Calu3 (cell line): ENCODE results near the gene FBXO2. TPM values are rescaled to one million over a fixed set of nuclear protein-coding genes. Genes with fewer than 3 reads are reported as not detected.
A peak's percentile ranks its signal among the peaks of the same experiment; 100 is the strongest.

ENCODE experiments used
- BruUV-seq: library from RNA; stranded (reverse); fragments of 400-500 nt; replicated peaks from 2 replicates; lab custom pipeline; 2021; lab: Mats Ljungman, UMichigan
- CTCF ChIA-PET: fragments of 300-600 bp; sonication (Branson Sonifier 250); formaldehyde crosslinking; loops from one replicate; lab custom pipeline; 2022; ENCODE audit warnings: antibody characterized with exemption; lab: Charles Lee
- DNase-seq: peaks from one replicate; pipeline ENCODE4 v3.0.0; 2022
- H3K27ac Mint-ChIP-seq: one replicate; pipeline ENCODE4 v1.8.0; 2022; ENCODE audit warnings: mixed read lengths; ENCODE audit not compliant: unreplicated experiment
- H3K27me3 Mint-ChIP-seq: one replicate; pipeline ENCODE4 v1.8.0; 2022; ENCODE audit warnings: mixed read lengths; ENCODE audit not compliant: unreplicated experiment
- H3K36me3 Mint-ChIP-seq: one replicate; pipeline ENCODE4 v1.8.0; 2022; ENCODE audit warnings: mild to moderate bottlenecking, moderate library complexity, mixed read lengths; ENCODE audit not compliant: insufficient read depth, unreplicated experiment
- H3K4me1 Mint-ChIP-seq: one replicate; pipeline ENCODE4 v1.8.0; 2022; ENCODE audit warnings: mild to moderate bottlenecking, low read depth, mixed read lengths; ENCODE audit not compliant: unreplicated experiment
- H3K4me3 Mint-ChIP-seq: one replicate; pipeline ENCODE4 v1.8.0; 2022; ENCODE audit warnings: mild to moderate bottlenecking, low read depth, moderate library complexity, mixed read lengths; ENCODE audit not compliant: unreplicated experiment
- H3K9me3 Mint-ChIP-seq: one replicate; pipeline ENCODE4 v1.8.0; 2022; ENCODE audit warnings: low read depth, mixed read lengths; ENCODE audit not compliant: unreplicated experiment
- CTCF ChIP-seq: fragments of 200-600 bp; IDR thresholded peaks from one replicate; pipeline ENCODE4 v1.8.0; 2022; ENCODE audit warnings: antibody characterized with exemption; ENCODE audit not compliant: unreplicated experiment
- intact Hi-C: fragments of 100-400 bp; cut with micrococcal nuclease; formaldehyde crosslinking; loops from one replicate; pipeline ENCODE4 v1.10.0; 2022; ENCODE audit not compliant: unreplicated experiment
- total RNA-seq: library from RNA; stranded (reverse); gene quantifications from 2 replicates; pipeline ENCODE4 v1.2.3, GENCODE V29; 2022

FBXO2 gene
- total RNA-seq, 1 experiment from 2014 or later = 3.3 TPM

- Mint-ChIP-seq H3K36me3 (peaks cover 8% of the 10 kb centered on the region), H3K9me3 (no peaks in the 10 kb centered on the region), H3K27me3 (peaks cover 28% of the 10 kb centered on the region), H3K4me1 (peaks cover 9% of the 10 kb centered on the region), H3K27ac (no peak overlapping the region), H3K4me3 (peak overlapping the region; percentile 63)
- peak; percentile 63 for TF ChIP-seq CTCF
- CTCF ChIA-PET = interaction anchor here (0.6 to 2.1 kb wide), 6 partner anchors 13 to 257 kb away, joined by 3 to 18 read pairs (median 4); partner anchors contain the start of gene FBXO6
- DNase-seq = peak; percentile 79
- no TSS peak for BruUV-seq
- intact Hi-C loops = loop anchor here (5.0 kb wide), 1 partner anchor 67 kb away; no protein-coding TSS in a partner anchor
Measured at GRCh38 chr1:11650331-11650991, 3.8 kb downstream of the FBXO2 start.

GRCh38 chr1:11649624-11650330 lies 4.5 kb downstream of the FBXO2 start:
- CTCF ChIA-PET = interaction anchor here (0.6 to 2.1 kb wide), 7 partner anchors 13 to 1228 kb away, joined by 3 to 18 read pairs (median 5); partner anchors contain the start of gene FBXO6
- no peak for DNase-seq
- Mint-ChIP-seq H3K36me3 (peaks cover 8% of the 10 kb centered on the region), H3K4me3 (peak overlapping the region; percentile 63), H3K27me3 (peaks cover 28% of the 10 kb centered on the region), H3K27ac (no peak overlapping the region), H3K9me3 (no peaks in the 10 kb centered on the region), H3K4me1 (peaks cover 9% of the 10 kb centered on the region)
- intact Hi-C loops = loop anchor here (5.0 kb wide), 1 partner anchor 68 kb away; no protein-coding TSS in a partner anchor
- no peak for TF ChIP-seq CTCF
- no TSS peak for BruUV-seq

- intact Hi-C loops = no loop called here
- no peak for DNase-seq
- H3K4me1 Mint-ChIP-seq = peaks cover 9% of the 10 kb centered on the region
- CTCF ChIA-PET = interaction anchor here (0.7 to 2.1 kb wide), 3 partner anchors 15 to 1228 kb away, joined by 7 to 18 read pairs (median 7); partner anchors contain the start of gene FBXO6
- TF ChIP-seq CTCF = no peak
- H3K27ac Mint-ChIP-seq = no peak overlapping the region
- no TSS peak for BruUV-seq
- peaks cover 30% of the 10 kb centered on the region for H3K27me3 Mint-ChIP-seq
- no peaks in the 10 kb centered on the region for H3K9me3 Mint-ChIP-seq
- peaks cover 8% of the 10 kb centered on the region for H3K36me3 Mint-ChIP-seq
- no peak overlapping the region for H3K4me3 Mint-ChIP-seq
Measured at GRCh38 chr1:11649237-11649623, 5.0 kb downstream of the FBXO2 start.

GRCh38 chr1:11648732-11649158 lies 5.5 kb downstream of the FBXO2 start:
- no peak for TF ChIP-seq CTCF
- intact Hi-C loops = no loop called here
- Mint-ChIP-seq H3K9me3 (no peaks in the 10 kb centered on the region), H3K36me3 (peaks cover 8% of the 10 kb centered on the region), H3K4me1 (peaks cover 9% of the 10 kb centered on the region), H3K4me3 (no peak overlapping the region), H3K27me3 (peaks cover 35% of the 10 kb centered on the region), H3K27ac (no peak overlapping the region)
- DNase-seq = peak; percentile 19
- BruUV-seq = no TSS peak
- CTCF ChIA-PET = interaction anchor here (0.7 to 2.1 kb wide), 2 partner anchors 15 to 1227 kb away, joined by 7 read pairs; partner anchors contain the start of gene FBXO6
